Stimulated activated naive CD4-positive, alpha-beta T cell (primary cell): ENCODE results near the gene ENO2.
"Not testable (repeated sequence)": the region's sequence is repeated elsewhere in the genome, so short reads cannot be mapped to it uniquely, and the experiment has no call there.

Experiments
- DNase-seq, 6 experiments: peaks; one replicate each; lab custom pipeline; 2025; lab: John Stamatoyannopoulos, UW

Gene ENO2

DNA sequence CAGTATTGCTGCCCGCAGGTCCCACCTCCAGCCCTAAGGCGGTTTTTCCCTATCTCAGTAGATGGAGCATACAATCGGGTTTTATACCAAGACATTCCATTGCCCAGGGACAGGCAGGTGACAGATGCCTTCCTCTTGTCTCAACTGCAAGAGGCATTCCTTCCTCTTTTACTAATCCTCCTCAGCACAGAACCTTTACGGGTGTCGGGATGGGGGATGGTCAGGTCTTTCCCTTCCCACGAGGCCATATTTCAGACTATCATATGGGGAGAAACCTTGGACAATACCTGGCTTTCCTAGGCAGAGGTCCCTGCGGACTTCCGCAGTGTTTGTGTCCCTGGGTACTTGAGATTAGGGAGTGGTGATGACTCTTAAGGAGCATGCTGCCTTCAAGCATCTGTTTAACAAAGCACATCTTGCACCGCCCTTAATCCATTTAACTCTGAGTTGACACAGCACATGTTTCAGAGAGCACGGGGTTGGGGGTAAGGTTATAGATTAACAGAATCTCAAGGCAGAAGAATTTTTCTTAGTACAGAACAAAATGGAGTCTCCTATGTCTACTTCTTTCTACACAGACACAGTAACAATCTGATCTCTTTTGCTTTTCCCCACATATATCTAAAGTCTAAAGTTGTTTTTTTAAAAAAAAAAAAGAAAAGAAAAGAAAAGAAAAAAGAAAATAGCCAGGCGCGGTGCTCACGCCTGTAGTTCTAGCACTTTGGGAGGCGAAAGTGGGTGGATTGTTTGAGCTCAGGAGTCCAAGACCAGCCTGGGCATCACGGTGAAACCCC lies 28.0 kb upstream of the ENO2 start:
- not testable (repeated sequence) for DNase-seq

DNA sequence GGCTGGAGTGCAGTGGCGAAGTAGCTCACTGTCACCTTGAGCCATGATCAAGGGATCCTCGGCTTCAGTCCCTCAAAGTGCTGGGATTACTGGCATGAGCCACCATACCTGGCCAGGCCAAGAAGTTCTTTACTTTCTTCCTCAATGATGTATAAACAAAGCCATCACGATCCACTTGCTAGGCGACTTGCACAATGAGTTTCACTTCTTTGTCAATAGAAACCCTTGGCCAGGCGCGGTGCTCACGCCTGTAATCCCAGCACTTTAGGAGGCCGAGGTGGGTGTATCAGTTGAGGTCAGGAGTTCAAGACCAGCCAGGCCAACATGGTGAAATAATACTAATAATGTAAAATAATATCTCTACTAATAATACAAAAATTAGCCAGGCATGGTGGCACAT lies 26.9 kb upstream of the ENO2 start:
- no peak for DNase-seq

DNA sequence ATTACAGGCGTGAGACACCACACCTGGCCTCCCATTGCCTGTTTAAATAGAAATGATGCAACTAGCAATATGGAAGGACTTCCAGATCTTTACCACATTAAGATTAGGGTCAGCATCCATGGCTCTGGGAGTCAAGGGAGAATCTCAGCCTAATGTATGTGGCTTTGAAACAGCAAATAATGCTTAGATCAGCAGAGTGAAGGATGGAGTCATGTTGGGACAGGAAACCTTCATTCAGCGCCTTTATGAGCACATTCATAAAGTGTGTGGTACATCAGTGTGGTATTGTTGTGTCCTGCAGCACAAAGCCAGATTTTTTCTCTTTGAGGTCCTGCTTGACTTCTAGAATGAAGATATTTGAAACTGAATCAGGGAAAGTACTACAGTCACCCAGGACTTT lies 26.0 kb upstream of the ENO2 start:
- DNase-seq, result no peak

DNA sequence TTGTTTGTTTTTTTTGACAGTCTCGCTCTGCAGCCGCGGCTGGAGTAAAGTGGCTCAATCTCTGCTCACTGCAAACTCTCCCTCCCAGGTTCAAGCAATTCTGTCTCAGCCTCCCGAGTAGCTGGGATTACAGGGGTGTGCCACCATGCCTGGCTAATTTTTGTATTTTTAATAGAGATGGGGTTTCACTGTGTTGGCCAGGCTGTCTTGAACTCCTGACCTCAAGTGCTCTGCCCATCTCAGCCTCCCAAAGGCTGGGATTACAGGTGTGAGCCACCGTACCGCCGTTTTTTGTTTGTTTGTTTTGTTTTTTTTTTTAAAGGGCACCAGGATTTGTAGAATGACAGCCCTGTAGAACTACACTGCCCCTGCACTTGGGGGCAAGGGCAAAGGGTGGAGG lies 25.6 kb upstream of the ENO2 start:
- DNase-seq, result not testable (repeated sequence)

DNA sequence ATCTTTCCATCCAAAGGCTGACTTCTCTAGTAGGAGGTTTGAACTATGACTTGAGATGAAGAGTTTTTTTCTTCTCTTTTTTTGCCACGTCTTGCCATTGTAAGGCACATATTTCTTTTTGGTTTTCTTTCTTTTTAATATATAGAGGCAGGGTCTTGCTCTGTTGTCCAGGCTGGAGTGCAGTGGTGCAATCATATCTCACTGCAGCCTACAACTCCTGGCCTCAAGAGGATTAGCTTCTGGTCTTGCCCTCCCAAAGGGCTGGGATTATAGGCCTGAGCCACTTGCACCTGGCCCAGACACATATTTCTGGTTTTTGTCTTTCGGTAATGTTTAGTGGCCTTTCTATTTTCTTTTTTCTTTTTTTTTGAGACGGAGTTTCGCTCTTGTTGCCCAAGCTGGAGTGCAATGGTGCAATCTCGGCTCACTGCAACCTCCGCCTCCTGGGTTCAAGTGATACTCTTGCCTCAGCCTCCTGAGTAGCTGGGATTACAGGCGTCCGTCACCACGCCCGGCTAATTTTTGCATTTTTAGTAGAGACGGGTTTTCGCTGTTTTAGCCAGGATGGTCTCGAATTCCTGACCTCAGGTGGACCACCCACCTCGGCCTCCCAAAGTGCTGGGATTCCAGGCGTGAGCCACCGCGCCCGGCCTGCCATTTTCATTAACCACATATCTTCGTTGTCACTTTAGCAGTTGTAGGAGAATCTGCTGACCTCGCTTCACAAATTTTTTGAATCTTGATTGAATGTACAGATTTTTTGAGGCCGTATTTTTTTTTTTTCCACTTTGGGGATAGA lies 24.4 kb upstream of the ENO2 start:
- DNase-seq, result not testable (repeated sequence)

DNA sequence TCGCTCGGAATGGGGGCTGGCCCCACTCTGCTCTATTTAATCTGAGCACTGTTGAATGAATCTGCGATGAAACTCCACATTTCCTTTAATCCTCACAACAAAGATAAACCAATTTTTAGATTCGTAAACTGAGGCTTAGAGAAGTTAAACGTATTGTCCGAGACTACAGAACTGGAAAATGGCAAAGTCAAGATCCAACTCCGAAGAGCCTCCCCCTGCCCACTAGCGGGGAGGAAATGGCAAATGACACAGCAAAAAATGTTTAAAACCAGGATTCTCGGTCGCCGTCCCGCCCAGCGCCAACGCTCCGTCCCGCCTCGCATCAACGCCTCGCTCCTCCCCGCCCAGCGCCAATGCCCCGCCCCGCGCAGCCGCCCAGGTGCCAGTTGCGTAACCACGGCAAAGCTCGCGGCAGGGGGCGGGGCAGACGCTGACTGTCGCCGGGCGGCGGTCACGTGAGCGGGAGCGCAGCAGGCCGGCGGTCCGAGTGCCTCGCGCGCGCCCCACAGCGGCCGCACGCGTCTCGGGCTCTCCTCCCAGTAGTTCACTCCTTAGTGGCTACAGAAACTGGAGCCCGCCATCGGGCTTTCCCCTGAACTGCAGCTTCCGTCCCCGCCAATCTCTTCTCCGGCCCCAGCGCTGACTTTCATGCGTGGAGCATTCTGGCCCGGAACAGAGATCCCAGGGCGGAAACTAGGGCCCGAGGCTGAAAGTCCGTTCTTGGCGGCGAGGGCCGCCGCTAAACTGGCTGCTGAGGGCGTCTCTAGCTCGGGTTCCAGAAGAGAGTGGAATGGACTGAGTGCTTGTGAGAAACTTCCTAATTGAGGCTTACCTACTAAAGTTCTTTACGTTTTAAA lies 23.4 kb upstream of the ENO2 start:
- DNase-seq, result peak; percentile 93 to 98 (median 96)

DNA sequence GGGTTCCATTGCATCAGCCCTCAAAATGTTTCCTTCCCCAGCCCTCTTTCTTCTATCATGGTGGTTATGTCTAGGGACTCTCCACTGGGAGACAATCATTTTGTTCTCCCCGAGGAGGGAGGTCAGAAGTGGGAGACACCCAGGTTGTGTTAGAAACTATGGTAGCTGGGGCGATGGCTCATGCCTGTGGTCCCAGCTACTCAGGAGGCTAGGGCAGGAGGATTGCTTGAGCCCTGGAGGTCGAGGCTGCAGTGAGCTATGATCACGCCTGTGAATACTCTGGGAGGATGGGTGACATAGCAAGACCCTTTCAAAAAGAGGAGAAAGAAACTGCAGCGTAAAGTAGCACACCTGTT lies 22.8 kb upstream of the ENO2 start:
- DNase-seq, result no peak

DNA sequence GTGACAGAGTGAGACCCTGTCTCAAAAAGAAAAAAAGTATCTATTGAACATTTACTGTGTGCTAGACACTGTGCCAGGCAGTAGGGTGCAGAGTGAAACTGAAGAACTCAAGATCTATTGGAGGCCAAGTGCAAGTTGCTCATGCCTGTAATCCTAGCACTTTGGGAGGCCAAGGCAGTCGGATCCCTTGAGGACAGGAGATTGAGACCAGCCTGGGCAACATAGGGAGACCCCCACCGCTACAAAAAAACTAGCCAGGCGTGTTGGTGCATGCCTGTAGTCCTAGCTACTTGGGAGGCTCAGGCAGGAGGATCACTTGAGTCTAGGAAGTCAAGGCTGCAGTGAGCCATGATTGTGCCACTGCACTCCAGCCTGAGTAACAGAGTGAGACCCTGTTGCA lies 21.7 kb upstream of the ENO2 start:
- not testable (repeated sequence) for DNase-seq

DNA sequence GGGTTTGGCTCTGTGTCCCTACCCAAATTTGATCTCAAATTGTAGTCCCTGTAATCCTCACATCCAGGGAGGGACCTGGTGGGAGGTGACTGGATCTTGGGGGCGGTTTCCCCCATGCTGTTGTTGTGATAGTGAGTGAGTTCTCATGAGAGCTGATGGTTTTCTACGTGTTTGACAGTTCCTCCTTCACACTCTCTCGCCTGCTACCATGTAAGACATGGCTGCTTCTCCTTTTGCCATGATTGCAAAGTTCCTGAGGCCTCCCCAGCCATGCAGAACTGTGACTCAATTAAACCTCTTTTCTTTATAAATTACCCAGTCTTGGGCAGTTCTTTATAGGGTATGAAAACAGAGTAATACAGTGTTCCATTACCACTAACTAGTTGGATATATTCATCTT lies 20.1 kb upstream of the ENO2 start:
- no peak for DNase-seq

DNA sequence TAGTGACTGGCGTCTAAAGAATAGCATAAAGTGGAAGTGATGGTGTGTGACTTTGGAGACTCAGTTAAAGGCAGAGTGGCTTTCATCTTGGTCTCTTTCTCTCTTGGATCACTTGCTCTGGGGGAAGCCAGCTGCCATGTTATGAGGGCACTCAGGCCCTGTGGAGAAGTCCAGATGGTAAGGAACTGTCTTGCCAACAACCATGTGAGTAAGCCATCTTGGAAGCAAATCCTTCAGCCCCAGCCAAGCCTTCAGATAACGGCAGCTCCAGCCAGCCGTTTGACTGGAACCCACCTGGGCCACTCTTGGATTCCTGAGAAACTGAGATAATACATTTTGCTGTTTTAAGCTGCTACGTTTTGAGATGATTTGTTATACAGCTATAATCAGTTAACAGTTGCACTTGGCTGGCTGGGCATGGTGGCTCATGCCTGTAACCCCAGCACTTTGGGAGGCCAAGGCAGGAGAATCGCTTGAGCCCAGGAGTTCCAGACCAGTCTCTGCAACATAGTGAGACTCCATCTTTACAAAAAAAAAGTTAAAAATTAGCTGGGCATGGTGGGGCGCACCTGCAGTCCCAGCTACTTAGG lies 17.4 kb upstream of the ENO2 start:
- no peak for DNase-seq

DNA sequence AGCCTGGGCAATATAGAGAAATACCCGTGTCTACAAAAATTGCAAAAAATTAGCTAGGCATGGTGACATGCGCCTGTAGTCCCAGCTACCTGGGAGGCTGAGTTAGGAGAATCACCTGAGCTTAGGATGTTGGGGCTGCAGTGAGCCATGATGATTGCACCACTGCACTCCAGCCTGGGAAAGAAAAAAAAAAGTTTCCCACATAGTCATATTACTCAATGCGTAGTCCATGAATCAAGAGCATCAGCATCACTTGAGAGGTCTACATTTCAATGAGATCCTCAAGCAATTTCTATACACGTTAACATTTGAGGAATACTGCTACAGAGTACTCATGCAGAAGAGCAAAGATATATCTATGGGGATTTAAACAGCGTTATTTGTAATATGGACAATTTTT lies 15.0 kb upstream of the ENO2 start:
- no peak for DNase-seq

DNA sequence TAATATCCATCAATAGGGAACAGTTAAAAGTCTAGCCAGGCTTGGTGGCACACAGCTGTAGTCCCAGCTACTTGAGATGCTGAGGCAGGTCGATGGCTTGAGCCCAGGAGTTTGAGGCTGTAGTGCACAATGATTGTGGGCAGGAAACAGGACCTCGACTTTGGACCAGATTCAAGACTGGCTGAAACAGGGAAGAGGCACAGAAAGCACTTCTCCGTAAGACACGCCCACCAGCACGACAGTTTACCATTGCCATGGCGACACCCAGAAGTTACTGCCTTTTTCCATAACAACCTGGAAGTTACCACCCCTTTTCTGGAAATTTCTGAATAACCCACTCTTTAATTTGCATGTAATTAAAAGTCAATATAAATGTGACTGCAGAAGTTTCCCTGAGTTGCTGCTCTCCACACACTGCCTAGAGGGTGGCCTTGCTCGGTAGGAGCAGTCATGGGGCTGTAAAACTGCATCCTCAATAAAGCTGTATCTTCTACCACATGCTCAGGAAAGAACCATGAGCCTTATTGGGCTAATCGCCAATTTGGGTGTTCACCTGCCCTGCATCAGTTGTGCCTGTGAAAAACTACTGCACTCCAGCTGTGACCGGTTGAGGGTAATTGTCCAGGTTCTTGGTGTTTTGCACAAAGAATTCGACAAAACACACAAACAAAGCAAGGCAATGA lies 14.4 kb upstream of the ENO2 start:
- no peak for DNase-seq

DNA sequence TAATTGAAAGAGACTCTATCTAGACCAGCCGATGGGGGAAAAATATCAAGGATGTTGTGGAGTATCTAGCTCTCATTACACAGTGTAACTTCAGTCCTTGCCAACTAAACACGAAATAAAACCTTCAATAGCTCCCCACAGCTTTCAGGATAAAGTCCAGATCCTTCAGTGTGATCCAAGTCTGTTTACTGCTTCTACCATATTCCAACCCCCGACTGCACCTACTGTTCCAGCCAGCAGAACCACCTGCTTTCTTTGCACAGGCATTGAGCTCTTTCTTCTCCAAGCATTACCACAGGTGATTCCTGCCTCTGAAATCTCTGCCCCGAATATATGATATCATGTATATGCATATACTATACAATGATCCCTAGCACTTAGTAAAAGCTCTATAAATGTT lies 11.9 kb upstream of the ENO2 start:
- no peak for DNase-seq

DNA sequence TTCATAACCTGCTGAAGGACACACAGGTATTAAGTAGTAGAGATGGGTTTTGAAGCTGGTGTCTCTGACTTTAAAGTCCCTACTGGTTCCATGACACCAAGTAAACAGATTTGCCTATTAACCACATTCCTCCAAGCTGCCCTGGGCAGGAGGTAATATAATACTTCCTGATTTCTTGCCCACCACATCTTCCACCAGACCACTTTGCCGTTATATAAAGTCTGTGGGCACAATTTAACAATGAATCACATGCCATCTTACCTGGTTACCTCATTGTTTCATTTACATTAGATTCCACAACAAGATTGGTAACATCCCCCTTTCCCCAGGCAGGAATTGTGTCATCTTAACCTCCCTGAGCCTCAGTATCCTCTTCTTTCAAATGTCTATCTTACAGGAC lies 10.7 kb upstream of the ENO2 start:
- DNase-seq, result no peak

DNA sequence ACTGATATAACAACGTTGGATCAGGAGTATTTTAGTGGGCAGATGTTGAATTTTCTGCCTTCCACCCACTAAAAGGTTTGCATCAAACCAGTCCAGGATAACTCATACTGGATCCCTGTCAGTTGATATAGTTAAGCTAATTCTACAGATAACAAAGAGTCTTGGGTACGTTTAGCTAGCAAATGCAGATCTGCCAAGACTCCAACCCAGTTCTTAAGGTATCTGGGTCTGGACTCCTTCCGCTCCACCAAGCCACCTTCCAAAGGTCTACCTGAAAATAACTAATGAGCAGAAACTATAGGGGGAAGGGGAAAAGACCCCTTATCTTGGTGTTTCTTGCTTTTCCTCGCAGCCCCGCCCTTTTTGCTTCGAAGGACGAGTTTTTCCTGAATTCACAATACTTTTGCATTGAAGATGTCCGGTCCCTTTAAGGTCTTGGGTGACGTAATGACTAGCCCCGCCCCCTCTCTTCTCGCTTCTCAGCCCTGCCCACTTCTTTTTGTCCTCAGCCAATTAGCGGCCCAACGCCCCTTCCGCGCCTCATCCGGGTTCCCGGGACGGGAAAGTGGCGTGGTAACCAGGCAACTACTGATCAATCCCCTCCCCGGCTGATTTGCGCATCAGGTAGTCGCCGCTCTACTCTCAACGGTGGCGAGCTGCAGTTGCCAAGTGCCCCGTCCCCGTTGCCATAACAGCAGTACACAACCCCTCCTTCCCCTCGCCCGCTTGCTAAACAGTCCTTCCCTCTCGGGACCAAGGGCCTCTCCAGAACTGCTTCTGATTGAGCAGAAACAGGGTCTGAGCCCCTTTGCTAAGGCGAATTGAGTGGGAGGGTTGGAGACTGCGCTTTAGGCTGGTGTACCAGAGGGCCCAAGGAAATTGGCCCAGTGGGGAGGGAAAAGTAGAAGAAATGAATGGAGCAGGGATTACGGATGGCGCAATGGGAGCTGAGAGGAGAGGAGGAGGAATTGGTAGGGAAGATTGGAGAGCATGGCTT lies 9.8 kb upstream of the ENO2 start, which contains the start of gene LRRC23:
LRRC23 (plus strand) TSS at position 543 of the 997 bp plus-strand sequence. CDS start 812 bp downstream, outside the sequence.
- DNase-seq, result peak; percentile 93 to 97 (median 95)

DNA sequence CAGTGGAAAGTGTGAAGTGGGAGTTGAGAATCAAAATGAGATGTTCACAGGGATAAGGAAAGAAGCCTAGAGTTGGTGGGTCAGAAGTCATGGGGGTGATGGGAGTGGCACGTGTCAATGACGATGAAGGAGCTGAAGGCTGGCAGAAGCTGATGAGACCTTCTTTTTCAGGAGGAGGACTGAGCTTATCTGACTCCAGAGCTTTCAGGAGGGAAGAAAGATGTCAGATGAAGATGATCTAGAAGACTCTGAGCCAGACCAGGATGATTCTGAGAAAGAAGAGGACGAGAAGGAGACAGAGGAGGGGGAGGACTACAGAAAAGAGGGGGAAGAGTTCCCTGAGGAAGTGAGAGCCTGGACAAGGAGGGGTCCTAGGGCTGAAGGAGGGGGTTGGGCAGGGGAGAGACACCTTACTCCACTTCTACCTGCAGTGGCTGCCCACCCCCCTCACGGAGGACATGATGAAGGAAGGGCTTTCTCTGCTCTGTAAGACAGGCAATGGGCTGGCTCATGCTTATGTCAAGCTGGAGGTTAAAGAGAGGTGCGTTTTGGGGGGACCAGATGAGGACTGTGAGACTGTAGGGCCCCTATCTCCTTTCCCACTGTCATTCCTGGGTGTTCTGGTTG lies 8.9 kb upstream of the ENO2 start:
- DNase-seq, result no peak

DNA sequence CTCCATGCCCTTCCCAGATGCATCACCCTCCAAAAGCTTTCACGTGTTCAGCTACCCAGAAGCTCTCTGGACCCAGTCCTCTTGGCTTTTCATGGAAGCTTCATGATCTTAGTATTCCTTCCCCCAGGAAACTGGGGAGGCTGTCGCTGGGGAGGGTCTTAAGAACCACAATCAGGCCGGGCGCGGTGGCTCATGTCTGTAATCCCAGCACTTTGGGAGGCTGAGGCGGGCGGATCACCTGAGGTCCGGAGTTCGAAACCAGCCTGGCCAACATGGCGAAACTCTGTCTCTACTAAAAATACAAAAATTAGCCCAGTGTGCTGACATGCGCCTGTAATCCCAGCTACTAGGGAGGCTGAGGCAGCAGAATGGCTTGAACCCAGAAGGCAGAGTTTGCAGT lies 6.2 kb upstream of the ENO2 start:
- DNase-seq, result not testable (repeated sequence)

DNA sequence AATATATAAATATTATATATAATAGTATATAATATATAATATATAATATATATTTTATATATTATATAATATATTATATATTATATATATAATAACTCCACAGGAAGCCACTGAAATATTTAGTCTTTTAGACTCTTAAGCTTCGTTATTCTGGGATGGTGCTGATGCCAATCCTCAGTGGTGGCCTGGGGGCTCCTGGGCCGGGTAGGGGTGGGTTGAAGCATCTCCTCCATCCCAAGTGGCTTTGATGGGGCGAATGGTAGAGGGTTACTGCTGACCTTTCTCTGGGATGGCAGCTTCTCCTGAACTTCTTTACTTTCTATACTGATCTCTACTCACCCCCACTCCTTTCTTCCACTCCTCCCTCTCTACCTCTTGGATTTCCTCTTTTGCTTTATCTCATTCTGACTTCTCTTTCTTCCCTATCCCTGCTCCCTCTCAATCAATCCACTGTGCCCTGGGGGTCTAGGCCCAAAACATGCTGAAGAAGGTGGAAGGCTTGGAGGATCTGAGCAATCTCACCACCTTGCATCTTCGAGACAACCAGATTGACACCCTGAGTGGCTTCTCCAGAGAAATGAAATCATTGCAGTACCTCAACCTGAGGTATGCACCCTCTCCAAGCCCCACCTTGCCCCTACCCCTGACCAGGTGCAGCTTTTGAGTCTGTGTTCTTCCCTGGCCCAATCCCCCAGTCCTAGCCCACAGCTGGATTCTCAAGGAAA lies 4.8 kb upstream of the ENO2 start:
- no peak for DNase-seq
